Measurements from ENCODE around the gene CPVL. TPM values are rescaled to one million over a fixed set of nuclear protein-coding genes. Genes with fewer than 3 reads are reported as not detected.

CPVL gene
- total RNA-seq, 2 experiments from 2014 or later, result not detected

DNA sequence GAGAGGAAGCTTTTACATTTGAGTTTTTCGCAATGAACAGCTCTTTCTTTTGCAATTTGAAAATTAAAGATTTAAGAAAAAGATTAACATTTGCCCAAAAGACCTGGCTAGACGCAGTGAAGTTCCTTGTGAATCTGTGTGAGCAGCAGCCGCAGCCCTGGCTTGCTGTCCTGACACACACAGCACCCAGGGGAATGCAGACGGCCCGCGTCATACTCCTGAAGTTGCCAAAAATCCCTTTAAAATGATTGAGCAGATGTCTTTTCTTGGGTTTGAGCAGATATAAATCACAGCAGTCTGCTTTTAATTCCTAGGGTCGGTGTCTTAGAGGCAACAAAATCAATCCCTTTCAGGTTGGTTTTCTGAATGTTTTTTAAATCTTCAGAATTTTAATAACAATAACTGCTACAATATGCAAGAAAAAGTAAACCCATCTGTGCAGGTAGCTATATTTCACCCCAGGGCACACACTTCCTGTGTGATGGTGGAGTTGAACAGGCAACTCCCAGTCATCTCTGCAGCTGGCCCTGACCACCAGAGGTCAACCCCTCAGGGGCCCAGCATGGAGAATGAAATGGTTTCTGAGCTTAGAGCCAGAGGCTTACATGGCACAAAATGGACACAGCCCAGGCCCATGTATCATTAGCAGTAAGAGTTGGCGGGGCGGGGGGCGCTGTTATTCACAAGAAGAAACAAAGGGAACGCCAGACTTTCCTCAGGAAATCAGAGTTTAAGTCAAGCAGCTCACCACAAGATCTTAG, 156.0 kb downstream of the CPVL start:
- TF ChIP-seq, protein P1, sequence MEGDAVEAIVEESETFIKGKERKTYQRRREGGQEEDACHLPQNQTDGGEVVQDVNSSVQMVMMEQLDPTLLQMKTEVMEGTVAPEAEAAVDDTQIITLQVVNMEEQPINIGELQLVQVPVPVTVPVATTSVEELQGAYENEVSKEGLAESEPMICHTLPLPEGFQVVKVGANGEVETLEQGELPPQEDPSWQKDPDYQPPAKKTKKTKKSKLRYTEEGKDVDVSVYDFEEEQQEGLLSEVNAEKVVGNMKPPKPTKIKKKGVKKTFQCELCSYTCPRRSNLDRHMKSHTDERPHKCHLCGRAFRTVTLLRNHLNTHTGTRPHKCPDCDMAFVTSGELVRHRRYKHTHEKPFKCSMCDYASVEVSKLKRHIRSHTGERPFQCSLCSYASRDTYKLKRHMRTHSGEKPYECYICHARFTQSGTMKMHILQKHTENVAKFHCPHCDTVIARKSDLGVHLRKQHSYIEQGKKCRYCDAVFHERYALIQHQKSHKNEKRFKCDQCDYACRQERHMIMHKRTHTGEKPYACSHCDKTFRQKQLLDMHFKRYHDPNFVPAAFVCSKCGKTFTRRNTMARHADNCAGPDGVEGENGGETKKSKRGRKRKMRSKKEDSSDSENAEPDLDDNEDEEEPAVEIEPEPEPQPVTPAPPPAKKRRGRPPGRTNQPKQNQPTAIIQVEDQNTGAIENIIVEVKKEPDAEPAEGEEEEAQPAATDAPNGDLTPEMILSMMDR (IDR thresholded peaks at IDR 0.05), result no peak
- no peak for DNase-seq
- ChIA-PET POLR2A (no interaction called here), CTCF (interaction anchor here (0.7 to 1.5 kb wide), 2 partner anchors 63 to 68 kb away, joined by 3 to 4 read pairs; no protein-coding TSS in a partner anchor)
- H3K4me3 Mint-ChIP-seq, result no peak overlapping the region
- H3K27ac Mint-ChIP-seq, result no peak overlapping the region
- no peaks in the 10 kb centered on the region for H3K36me3 Mint-ChIP-seq (ENCODE audit: low read depth)
- no peak for ATAC-seq
- intact Hi-C loops (cut with micrococcal nuclease), result no loop called here
- H3K27me3 Mint-ChIP-seq, result peaks cover 4% of the 10 kb centered on the region
- H3K9me3 Mint-ChIP-seq, result no peaks in the 10 kb centered on the region
- no peaks in the 10 kb centered on the region for H3K4me1 Mint-ChIP-seq (ENCODE audit: low read depth)

GRCh38 chr7:28989211-28989980, 156.9 kb downstream of the CPVL start:
- DNase-seq (no peak), ATAC-seq (no peak)
- H3K27ac Mint-ChIP-seq, result no peak overlapping the region
- no peaks in the 10 kb centered on the region for H3K4me1 Mint-ChIP-seq (ENCODE audit: low read depth)
- peaks cover 4% of the 10 kb centered on the region for H3K27me3 Mint-ChIP-seq
- TF ChIP-seq, protein P1 (IDR thresholded peaks at IDR 0.05), result no peak
- intact Hi-C loops (cut with micrococcal nuclease), result no loop called here
- ChIA-PET CTCF (interaction anchor here (0.7 to 1.5 kb wide), 2 partner anchors 62 to 67 kb away, joined by 3 to 4 read pairs; no protein-coding TSS in a partner anchor), POLR2A (no interaction called here)
- no peaks in the 10 kb centered on the region for H3K36me3 Mint-ChIP-seq (ENCODE audit: low read depth)
- H3K9me3 Mint-ChIP-seq, result no peaks in the 10 kb centered on the region
- H3K4me3 Mint-ChIP-seq, result no peak overlapping the region

DNA sequence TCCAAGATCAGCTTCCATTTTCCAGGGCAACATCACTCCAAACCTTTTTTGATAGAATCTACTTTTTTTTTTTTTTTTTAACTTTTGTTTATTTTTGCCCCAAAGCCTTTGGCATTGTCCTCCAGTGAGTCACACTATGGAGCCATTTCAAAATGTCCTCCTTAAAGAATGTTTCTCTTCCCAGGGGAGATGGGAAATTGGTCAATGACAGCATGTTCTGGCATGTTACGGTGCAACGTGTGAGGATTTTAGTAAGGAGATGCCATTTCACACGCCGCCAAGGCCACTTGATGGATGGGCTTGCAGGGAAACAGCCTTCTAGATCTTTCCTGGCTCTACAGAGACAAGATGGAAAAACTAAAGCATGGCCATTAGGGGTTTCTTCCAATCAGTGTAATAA, 157.5 kb downstream of the CPVL start:
- Mint-ChIP-seq H3K9me3 (no peaks in the 10 kb centered on the region), H3K27me3 (peaks cover 4% of the 10 kb centered on the region), H3K36me3 (ENCODE audit: low read depth) (no peaks in the 10 kb centered on the region)

GRCh38 chr7:28988091-28988490, 158.2 kb downstream of the CPVL start:
- TF ChIP-seq, protein P1 (IDR thresholded peaks at IDR 0.05), result no peak

More for the DNA sequence above, 157.5 kb downstream of the CPVL start:
- TF ChIP-seq, protein P1 (IDR thresholded peaks at IDR 0.05), result no peak
- intact Hi-C loops (cut with micrococcal nuclease), result no loop called here
- DNase-seq (no peak), ATAC-seq (no peak)
- H3K27ac Mint-ChIP-seq, result no peak overlapping the region
- POLR2A ChIA-PET, result interaction anchor here (0.6 kb wide), 1 partner anchor 49 kb away, joined by 3 read pairs; no protein-coding TSS in a partner anchor
- CTCF ChIA-PET, result no interaction called here
- H3K4me3 Mint-ChIP-seq, result no peak overlapping the region
- H3K4me1 Mint-ChIP-seq (ENCODE audit: low read depth), result no peaks in the 10 kb centered on the region

DNA sequence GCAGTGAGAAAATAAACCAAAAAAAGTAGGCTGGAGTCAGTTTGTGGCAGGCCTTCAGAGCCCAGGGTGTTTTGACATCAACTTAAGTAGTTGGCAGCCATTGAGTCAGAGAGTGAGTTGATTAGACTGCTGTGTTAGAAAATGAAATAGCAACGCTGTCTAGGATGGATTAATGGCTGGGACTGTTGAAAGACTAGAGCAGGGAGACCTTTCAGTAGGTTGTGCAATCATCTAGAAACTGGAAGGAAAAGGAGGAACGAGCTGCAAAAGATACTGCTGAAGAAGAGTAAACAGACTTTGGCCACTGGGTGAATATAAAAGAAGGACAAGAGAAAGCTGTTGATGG, 159.6 kb downstream of the CPVL start:
- no peak overlapping the region for H3K4me3 Mint-ChIP-seq
- TF ChIP-seq, protein P1 (IDR thresholded peaks at IDR 0.05), result no peak
- ATAC-seq, result no peak
- peaks cover 4% of the 10 kb centered on the region for H3K27me3 Mint-ChIP-seq
- DNase-seq, result no peak
- CTCF ChIA-PET, result interaction anchor here (1.0 kb wide), 1 partner anchor 29 kb away, joined by 3 read pairs; no protein-coding TSS in a partner anchor
- no peaks in the 10 kb centered on the region for H3K36me3 Mint-ChIP-seq (ENCODE audit: low read depth)
- no peak overlapping the region for H3K27ac Mint-ChIP-seq
- H3K9me3 Mint-ChIP-seq, result no peaks in the 10 kb centered on the region
- intact Hi-C loops (cut with micrococcal nuclease), result no loop called here
- POLR2A ChIA-PET, result no interaction called here
- no peaks in the 10 kb centered on the region for H3K4me1 Mint-ChIP-seq (ENCODE audit: low read depth)

More at GRCh38 chr7:28988091-28988490, 158.2 kb downstream of the CPVL start:
- Mint-ChIP-seq H3K4me3 (no peak overlapping the region), H3K4me1 (ENCODE audit: low read depth) (no peaks in the 10 kb centered on the region), H3K9me3 (no peaks in the 10 kb centered on the region), H3K36me3 (ENCODE audit: low read depth) (no peaks in the 10 kb centered on the region), H3K27ac (no peak overlapping the region), H3K27me3 (peaks cover 4% of the 10 kb centered on the region)
- ChIA-PET POLR2A (interaction anchor here (0.6 kb wide), 1 partner anchor 49 kb away, joined by 3 read pairs; no protein-coding TSS in a partner anchor), CTCF (no interaction called here)
- intact Hi-C loops (cut with micrococcal nuclease), result no loop called here
- DNase-seq (no peak), ATAC-seq (no peak)

Measured in activated CD8-positive, alpha-beta T cell treated with anti-CD3 and anti-CD28 coated beads for 36 hours (primary cell).